Gastroesophageal sphincter (tissue), 3 donors: ENCODE data around the gene ABR.

Experiments used
- CTCF ChIP-seq, 4 experiments: fragments of 200-600 bp in 2 of 4; fragments of 450-650 bp in 2 of 4; sonication (generic) in 1 of 4; IDR thresholded peaks; one replicate each; pipeline ENCODE4 v1.5.1; 2017 to 2019; ENCODE audit warnings: antibody characterized with exemption in 4 of 4, mild to moderate bottlenecking in 2 of 4, moderate library complexity in 2 of 4
- EP300 ChIP-seq: sonication (generic); formaldehyde crosslinking; IDR thresholded peaks from one replicate; pipeline ENCODE4 v1.6.1; 2017; ENCODE audit warnings: antibody characterized with exemption, mild to moderate bottlenecking
- POLR2AphosphoS5 ChIP-seq: sonication (generic); formaldehyde crosslinking; IDR thresholded peaks from one replicate; pipeline ENCODE4 v1.6.1; 2017; ENCODE audit warnings: antibody characterized with exemption

GRCh38 chr17:1177016-1177700, 2.6 kb downstream of the ABR start:
- TF ChIP-seq CTCF (IDR thresholded peaks at IDR 0.05) (no peak), EP300 (no peak), POLR2AphosphoS5 (no peak)
